DND-41 (cell line): ENCODE measurements around the gene FOXN3.

ENCODE experiments used
- EZH2 ChIP-seq: IDR thresholded peaks from 3 replicates; pipeline ENCODE4 v1.6.1; 2012; ENCODE audit warnings: borderline replicate concordance, low read depth, mild to moderate bottlenecking, moderate library complexity, low read length, inconsistent platforms; ENCODE audit not compliant: severe bottlenecking
- TF ChIP-seq, protein P1 (sequence below): IDR thresholded peaks from 2 replicates; pipeline ENCODE4 v1.5.1; 2012; ENCODE audit warnings: borderline replicate concordance, low read length, moderate library complexity, mild to moderate bottlenecking; ENCODE audit not compliant: poor library complexity, severe bottlenecking; ENCODE audit errors: extremely low read depth

- TF ChIP-seq, protein P1, sequence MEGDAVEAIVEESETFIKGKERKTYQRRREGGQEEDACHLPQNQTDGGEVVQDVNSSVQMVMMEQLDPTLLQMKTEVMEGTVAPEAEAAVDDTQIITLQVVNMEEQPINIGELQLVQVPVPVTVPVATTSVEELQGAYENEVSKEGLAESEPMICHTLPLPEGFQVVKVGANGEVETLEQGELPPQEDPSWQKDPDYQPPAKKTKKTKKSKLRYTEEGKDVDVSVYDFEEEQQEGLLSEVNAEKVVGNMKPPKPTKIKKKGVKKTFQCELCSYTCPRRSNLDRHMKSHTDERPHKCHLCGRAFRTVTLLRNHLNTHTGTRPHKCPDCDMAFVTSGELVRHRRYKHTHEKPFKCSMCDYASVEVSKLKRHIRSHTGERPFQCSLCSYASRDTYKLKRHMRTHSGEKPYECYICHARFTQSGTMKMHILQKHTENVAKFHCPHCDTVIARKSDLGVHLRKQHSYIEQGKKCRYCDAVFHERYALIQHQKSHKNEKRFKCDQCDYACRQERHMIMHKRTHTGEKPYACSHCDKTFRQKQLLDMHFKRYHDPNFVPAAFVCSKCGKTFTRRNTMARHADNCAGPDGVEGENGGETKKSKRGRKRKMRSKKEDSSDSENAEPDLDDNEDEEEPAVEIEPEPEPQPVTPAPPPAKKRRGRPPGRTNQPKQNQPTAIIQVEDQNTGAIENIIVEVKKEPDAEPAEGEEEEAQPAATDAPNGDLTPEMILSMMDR = no peak
- TF ChIP-seq EZH2 = no peak
Observed at GRCh38 chr14:89296281-89296745, 120.7 kb downstream of the FOXN3 start.
